ENCODE results near the gene TNPO1.
A peak's percentile ranks its signal among the peaks of the same experiment; 100 is the strongest.

Gene TNPO1

DNA sequence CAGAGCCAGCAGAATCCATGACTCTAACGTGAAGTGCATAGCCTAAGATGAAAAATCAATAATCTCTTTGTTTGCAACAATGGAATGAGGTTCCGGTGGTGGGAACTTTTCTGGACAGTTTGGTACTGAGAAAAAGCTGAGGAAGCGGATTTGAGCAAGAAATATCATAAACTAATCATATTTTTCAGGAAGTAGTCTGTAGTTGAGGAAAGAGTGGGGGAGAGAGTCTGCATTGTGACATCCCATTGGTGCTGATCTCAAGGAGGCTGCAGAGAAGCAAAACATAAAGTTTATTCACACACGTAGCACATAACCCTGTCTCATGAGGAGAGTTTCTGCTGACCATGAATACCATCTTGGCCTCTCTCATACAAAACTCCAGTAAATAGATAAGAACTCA lies 123.6 kb downstream of the TNPO1 start:
- Histone ChIP-seq H3K9me3 (ENCODE audit: control insufficient read depth in 2 of 2, low read length in 2 of 2) (no peaks in the 10 kb centered on the region), H3K27me3 (ENCODE audit: control insufficient read depth in 2 of 2, insufficient read depth in 2 of 2, low read length in 2 of 2) (no peaks in the 10 kb centered on the region), H3K36me3 (ENCODE audit: control insufficient read depth in 2 of 2, insufficient read depth in 2 of 2, low read length in 2 of 2) (no peaks in the 10 kb centered on the region), H3K27ac (ENCODE audit: low read depth in 2 of 2, low read length in 2 of 2) (peak overlapping the region in 1 of 2 donors; percentile 37), H3K4me3 (ENCODE audit: low read length in 2 of 2) (no peak overlapping the region), H3K9ac (ENCODE audit: low read depth in 1 of 2, low read length in 2 of 2) (no peak overlapping the region), H3K4me1 (ENCODE audit: control insufficient read depth in 2 of 2, insufficient read depth in 2 of 2, low read length in 2 of 2) (peaks cover 0 to 8% of the 10 kb centered on the region in 2 donors)

- H3K27me3 ChIP-seq (ENCODE audit: control insufficient read depth in 2 of 2, insufficient read depth in 2 of 2, low read length in 2 of 2), result no peaks in the 10 kb centered on the region
- no peaks in the 10 kb centered on the region for H3K9me3 ChIP-seq (ENCODE audit: control insufficient read depth in 2 of 2, low read length in 2 of 2)
- H3K9ac ChIP-seq (ENCODE audit: low read depth in 1 of 2, low read length in 2 of 2), result no peak overlapping the region
- peaks cover 0 to 4% of the 10 kb centered on the region in 2 donors for H3K4me1 ChIP-seq (ENCODE audit: control insufficient read depth in 2 of 2, insufficient read depth in 2 of 2, low read length in 2 of 2)
- H3K27ac ChIP-seq (ENCODE audit: low read depth in 2 of 2, low read length in 2 of 2), result no peak overlapping the region
- no peak overlapping the region for H3K4me3 ChIP-seq (ENCODE audit: low read length in 2 of 2)
- no peaks in the 10 kb centered on the region for H3K36me3 ChIP-seq (ENCODE audit: control insufficient read depth in 2 of 2, insufficient read depth in 2 of 2, low read length in 2 of 2)
These were observed 126.8 kb downstream of the TNPO1 start for GRCh38 chr5:72943307-72943706.

GRCh38 chr5:72947498-72947897 lies 131.0 kb downstream of the TNPO1 start:
- H3K36me3 ChIP-seq (ENCODE audit: control insufficient read depth in 2 of 2, insufficient read depth in 2 of 2, low read length in 2 of 2), result no peaks in the 10 kb centered on the region
- no peaks in the 10 kb centered on the region for H3K27me3 ChIP-seq (ENCODE audit: control insufficient read depth in 2 of 2, insufficient read depth in 2 of 2, low read length in 2 of 2)
- H3K9me3 ChIP-seq (ENCODE audit: control insufficient read depth in 2 of 2, low read length in 2 of 2), result no peaks in the 10 kb centered on the region
- no peak overlapping the region for H3K9ac ChIP-seq (ENCODE audit: low read depth in 1 of 2, low read length in 2 of 2)
- peaks cover 5 to 13% of the 10 kb centered on the region in 2 donors for H3K4me1 ChIP-seq (ENCODE audit: control insufficient read depth in 2 of 2, insufficient read depth in 2 of 2, low read length in 2 of 2)
- no peak overlapping the region for H3K27ac ChIP-seq (ENCODE audit: low read depth in 2 of 2, low read length in 2 of 2)
- no peak overlapping the region for H3K4me3 ChIP-seq (ENCODE audit: low read length in 2 of 2)

DNA sequence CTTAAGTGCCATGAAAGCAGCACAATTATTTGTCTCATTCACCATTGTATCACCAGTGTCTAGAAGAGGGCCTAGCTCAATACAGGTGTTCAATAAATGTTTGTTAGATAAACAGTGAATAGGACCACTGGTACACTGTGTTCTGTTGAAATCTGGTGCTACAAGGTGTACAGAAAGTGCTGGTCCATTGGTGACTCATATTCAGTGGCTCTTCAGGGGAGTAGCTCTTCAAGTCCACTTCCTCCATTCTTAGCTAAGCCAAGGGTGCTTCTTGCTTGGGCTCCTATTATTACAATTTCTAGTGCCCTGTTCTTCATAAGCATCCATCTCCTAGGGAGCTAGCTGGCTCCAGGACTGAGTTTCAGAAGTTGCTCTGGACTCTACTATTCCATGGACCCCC lies 133.0 kb downstream of the TNPO1 start:
- no peaks in the 10 kb centered on the region for H3K36me3 ChIP-seq (ENCODE audit: control insufficient read depth in 2 of 2, insufficient read depth in 2 of 2, low read length in 2 of 2)

GRCh38 chr5:72951671-72952468 lies 135.4 kb downstream of the TNPO1 start:
- Histone ChIP-seq H3K9ac (ENCODE audit: low read depth in 1 of 2, low read length in 2 of 2) (peak overlapping the region in 1 of 2 donors; percentile 15), H3K9me3 (ENCODE audit: control insufficient read depth in 2 of 2, low read length in 2 of 2) (no peaks in the 10 kb centered on the region), H3K4me3 (ENCODE audit: low read length in 2 of 2) (peak overlapping the region; percentile 37 to 46), H3K4me1 (ENCODE audit: control insufficient read depth in 2 of 2, insufficient read depth in 2 of 2, low read length in 2 of 2) (peaks cover 10 to 22% of the 10 kb centered on the region in 2 donors), H3K36me3 (ENCODE audit: control insufficient read depth in 2 of 2, insufficient read depth in 2 of 2, low read length in 2 of 2) (no peaks in the 10 kb centered on the region), H3K27me3 (ENCODE audit: control insufficient read depth in 2 of 2, insufficient read depth in 2 of 2, low read length in 2 of 2) (no peaks in the 10 kb centered on the region), H3K27ac (ENCODE audit: low read depth in 2 of 2, low read length in 2 of 2) (peak overlapping the region; percentile 52 to 75)

More for the DNA sequence above, 133.0 kb downstream of the TNPO1 start:
- no peaks in the 10 kb centered on the region for H3K9me3 ChIP-seq (ENCODE audit: control insufficient read depth in 2 of 2, low read length in 2 of 2)
- H3K27ac ChIP-seq (ENCODE audit: low read depth in 2 of 2, low read length in 2 of 2), result no peak overlapping the region
- H3K4me1 ChIP-seq (ENCODE audit: control insufficient read depth in 2 of 2, insufficient read depth in 2 of 2, low read length in 2 of 2), result peaks cover 5 to 14% of the 10 kb centered on the region in 2 donors
- H3K4me3 ChIP-seq (ENCODE audit: low read length in 2 of 2), result no peak overlapping the region
- no peaks in the 10 kb centered on the region for H3K27me3 ChIP-seq (ENCODE audit: control insufficient read depth in 2 of 2, insufficient read depth in 2 of 2, low read length in 2 of 2)
- no peak overlapping the region for H3K9ac ChIP-seq (ENCODE audit: low read depth in 1 of 2, low read length in 2 of 2)

DNA sequence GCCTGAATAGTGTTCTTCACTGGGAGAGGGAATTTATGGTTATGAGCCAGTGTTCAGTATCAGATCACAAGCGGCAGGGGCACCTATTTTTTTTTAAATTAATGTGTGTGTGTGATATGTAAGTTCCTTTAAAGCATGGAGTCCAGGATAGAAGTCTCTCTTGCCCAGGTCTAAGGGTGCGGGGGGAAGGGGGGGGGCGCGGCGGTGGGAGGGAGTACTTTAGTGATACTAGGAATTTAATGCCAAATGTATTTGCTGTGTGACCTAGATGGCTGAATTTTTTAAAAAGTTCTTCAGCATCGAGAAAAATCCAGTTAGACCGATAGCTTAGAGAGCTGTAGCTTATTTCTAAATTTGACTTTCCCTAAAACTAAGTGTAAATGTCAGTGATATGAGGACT lies 137.9 kb downstream of the TNPO1 start:
- peak overlapping the region in 1 of 2 donors; percentile 71 for H3K9ac ChIP-seq (ENCODE audit: low read depth in 1 of 2, low read length in 2 of 2)
- peaks cover 10 to 28% of the 10 kb centered on the region in 2 donors for H3K4me1 ChIP-seq (ENCODE audit: control insufficient read depth in 2 of 2, insufficient read depth in 2 of 2, low read length in 2 of 2)
- H3K27me3 ChIP-seq (ENCODE audit: control insufficient read depth in 2 of 2, insufficient read depth in 2 of 2, low read length in 2 of 2), result no peaks in the 10 kb centered on the region
- peak overlapping the region in 1 of 2 donors; percentile 91 for H3K27ac ChIP-seq (ENCODE audit: low read depth in 2 of 2, low read length in 2 of 2)
- no peaks in the 10 kb centered on the region for H3K9me3 ChIP-seq (ENCODE audit: control insufficient read depth in 2 of 2, low read length in 2 of 2)
- H3K4me3 ChIP-seq (ENCODE audit: low read length in 2 of 2), result peak overlapping the region in 1 of 2 donors; percentile 82
- H3K36me3 ChIP-seq (ENCODE audit: control insufficient read depth in 2 of 2, insufficient read depth in 2 of 2, low read length in 2 of 2), result no peaks in the 10 kb centered on the region

DNA sequence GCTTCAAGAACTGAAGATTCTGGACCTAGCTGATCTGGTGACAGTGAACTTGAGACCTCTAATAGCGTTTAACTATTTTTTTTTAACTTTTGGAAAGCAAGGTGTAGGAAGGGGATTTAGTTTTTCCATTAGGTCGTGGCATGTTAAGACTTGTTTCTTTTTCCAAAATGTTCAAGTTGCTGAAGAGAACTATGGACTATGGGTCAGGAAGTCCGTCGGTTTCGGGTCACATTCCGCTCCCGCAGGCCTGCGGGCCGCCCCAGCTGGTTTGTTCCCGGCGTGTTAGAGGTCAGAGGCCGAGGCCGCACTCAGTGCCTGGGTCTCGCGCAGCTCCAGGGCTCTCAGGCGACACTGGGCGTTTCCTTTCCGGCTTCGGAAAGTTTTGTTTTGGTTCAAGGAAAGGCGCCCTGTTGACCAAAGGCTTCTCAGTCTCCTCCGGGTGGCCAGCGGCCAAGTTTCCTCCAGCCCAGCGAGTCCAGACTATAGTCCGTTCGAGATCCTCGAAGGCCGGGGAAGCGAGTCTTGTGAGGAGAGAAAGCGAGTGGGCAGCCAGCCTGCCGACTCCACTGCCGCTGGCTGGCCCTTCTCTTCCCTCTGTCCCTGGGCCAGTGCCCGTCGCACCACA lies 138.8 kb downstream of the TNPO1 start:
- H3K36me3 ChIP-seq (ENCODE audit: control insufficient read depth in 2 of 2, insufficient read depth in 2 of 2, low read length in 2 of 2), result no peaks in the 10 kb centered on the region
- H3K9me3 ChIP-seq (ENCODE audit: control insufficient read depth in 2 of 2, low read length in 2 of 2), result no peaks in the 10 kb centered on the region
- H3K9ac ChIP-seq (ENCODE audit: low read depth in 1 of 2, low read length in 2 of 2), result peak overlapping the region; percentile 71 to 74
- H3K4me1 ChIP-seq (ENCODE audit: control insufficient read depth in 2 of 2, insufficient read depth in 2 of 2, low read length in 2 of 2), result peaks cover 10 to 28% of the 10 kb centered on the region in 2 donors
- peak overlapping the region; percentile 91 to 97 for H3K27ac ChIP-seq (ENCODE audit: low read depth in 2 of 2, low read length in 2 of 2)
- H3K4me3 ChIP-seq (ENCODE audit: low read length in 2 of 2), result peak overlapping the region; percentile 66 to 82
- H3K27me3 ChIP-seq (ENCODE audit: control insufficient read depth in 2 of 2, insufficient read depth in 2 of 2, low read length in 2 of 2), result no peaks in the 10 kb centered on the region

- no peaks in the 10 kb centered on the region for H3K9me3 ChIP-seq (ENCODE audit: control insufficient read depth in 2 of 2, low read length in 2 of 2)
- no peaks in the 10 kb centered on the region for H3K36me3 ChIP-seq (ENCODE audit: control insufficient read depth in 2 of 2, insufficient read depth in 2 of 2, low read length in 2 of 2)
- peak within 1 kb of the TSS; percentile 74 to 82 for H3K4me3 ChIP-seq (ENCODE audit: low read length in 2 of 2)
- no peaks in the 10 kb centered on the region for H3K27me3 ChIP-seq (ENCODE audit: control insufficient read depth in 2 of 2, insufficient read depth in 2 of 2, low read length in 2 of 2)
- peaks cover 10 to 28% of the 10 kb centered on the region in 2 donors for H3K4me1 ChIP-seq (ENCODE audit: control insufficient read depth in 2 of 2, insufficient read depth in 2 of 2, low read length in 2 of 2)
- peak within 1 kb of the TSS; percentile 71 to 85 for H3K9ac ChIP-seq (ENCODE audit: low read depth in 1 of 2, low read length in 2 of 2)
- peak within 1 kb of the TSS; percentile 91 to 97 for H3K27ac ChIP-seq (ENCODE audit: low read depth in 2 of 2, low read length in 2 of 2)
These were observed 139.4 kb downstream of the TNPO1 start, which contains the start of gene FCHO2 for GRCh38 chr5:72955768-72956323. Gene FCHO2, plus strand, starts transcription at chr5:72956041. Its CDS starts 56 bp downstream, at chr5:72956097.

- Histone ChIP-seq H3K27ac (ENCODE audit: low read depth in 2 of 2, low read length in 2 of 2) (peak overlapping the region; percentile 91 to 97), H3K4me3 (ENCODE audit: low read length in 2 of 2) (peak overlapping the region; percentile 74 to 82), H3K4me1 (ENCODE audit: control insufficient read depth in 2 of 2, insufficient read depth in 2 of 2, low read length in 2 of 2) (peaks cover 8 to 25% of the 10 kb centered on the region in 2 donors), H3K36me3 (ENCODE audit: control insufficient read depth in 2 of 2, insufficient read depth in 2 of 2, low read length in 2 of 2) (no peaks in the 10 kb centered on the region), H3K9ac (ENCODE audit: low read depth in 1 of 2, low read length in 2 of 2) (peak overlapping the region; percentile 71 to 85), H3K9me3 (ENCODE audit: control insufficient read depth in 2 of 2, low read length in 2 of 2) (no peaks in the 10 kb centered on the region), H3K27me3 (ENCODE audit: control insufficient read depth in 2 of 2, insufficient read depth in 2 of 2, low read length in 2 of 2) (no peaks in the 10 kb centered on the region)
These were observed 140.1 kb downstream of the TNPO1 start for GRCh38 chr5:72956324-72957140.
